Fibroblast of lung (primary cell): ENCODE measurements around the gene CAPN10. TPM values are rescaled to one million over a fixed set of nuclear protein-coding genes. Genes with fewer than 3 reads are reported as not detected.

Source experiments
- DNase-seq, 2 donors: peaks; one replicate each; pipeline versions ENCODE4 v3.0.0 to v3.0.0-alpha.2; 2010; ENCODE audit warnings: low read depth in 2 of 2
- H2AFZ ChIP-seq: 2 replicates; pipeline ENCODE4 v1.5.1; 2012; ENCODE audit warnings: low read length, control low read depth, inconsistent platforms
- H3K27ac ChIP-seq: 2 replicates; pipeline ENCODE4 v1.5.1; 2011; ENCODE audit warnings: low read length, control low read depth; ENCODE audit not compliant: insufficient read depth
- H3K27me3 ChIP-seq: 2 replicates; pipeline ENCODE4 v1.5.1; 2011; ENCODE audit warnings: mild to moderate bottlenecking, low read length; ENCODE audit not compliant: control insufficient read depth, insufficient read depth
- H3K36me3 ChIP-seq: 2 replicates; pipeline ENCODE4 v1.5.1; 2011; ENCODE audit warnings: low read length; ENCODE audit not compliant: control insufficient read depth, insufficient read depth
- H3K4me1 ChIP-seq: 2 replicates; pipeline ENCODE4 v1.5.1; 2011; ENCODE audit warnings: low read length; ENCODE audit not compliant: control insufficient read depth, insufficient read depth; ENCODE audit errors: extremely low read depth
- H3K4me2 ChIP-seq: 2 replicates; pipeline ENCODE4 v1.5.1; 2011; ENCODE audit warnings: low read length, control low read depth; ENCODE audit not compliant: insufficient read depth; ENCODE audit errors: extremely low read depth
- H3K4me3 ChIP-seq, 4 experiments: fragments of 200-600 bp in 1 of 4; sonication (generic) in 1 of 4; replicated peaks in 1 of 4; 2 replicates each; pipeline ENCODE4 v1.5.1; 2011 to 2016; ENCODE audit warnings: low read length in 4 of 4, low read depth in 3 of 4, mild to moderate bottlenecking in 3 of 4, control low read depth in 2 of 4, inconsistent platforms in 1 of 4, mixed read lengths in 1 of 4; ENCODE audit not compliant: insufficient read depth in 1 of 4; ENCODE audit errors: control extremely low read depth in 1 of 4
- H3K79me2 ChIP-seq: 2 replicates; pipeline ENCODE4 v1.5.1; 2012; ENCODE audit warnings: mild to moderate bottlenecking, low read length, inconsistent platforms; ENCODE audit not compliant: control insufficient read depth, insufficient read depth
- H3K9ac ChIP-seq: 2 replicates; pipeline ENCODE4 v1.5.1; 2011; ENCODE audit warnings: mild to moderate bottlenecking, low read length, control low read depth; ENCODE audit not compliant: insufficient read depth
- H3K9me3 ChIP-seq: 2 replicates; pipeline ENCODE4 v1.5.1; 2012; ENCODE audit warnings: low read depth, low read length; ENCODE audit not compliant: control insufficient read depth, insufficient read depth
- H4K20me1 ChIP-seq: 2 replicates; pipeline ENCODE4 v1.5.1; 2011; ENCODE audit warnings: low read length; ENCODE audit not compliant: control insufficient read depth, insufficient read depth; ENCODE audit errors: extremely low read depth
- EZH2 ChIP-seq: IDR thresholded peaks from 2 replicates; pipeline ENCODE4 v1.5.1; 2012; ENCODE audit warnings: low read length, control low read depth, mild to moderate bottlenecking; ENCODE audit errors: missing control alignments
- polyA plus RNA-seq, 2 donors: library from polyadenylated mRNA; depleted of rRNA in 1 of 2; stranded (reverse) in 1 of 2; unstranded in 1 of 2; fragments of >200 nt; gene quantifications; 2 replicates each; pipeline ENCODE4 v1.2.1, GENCODE V29; 2011 to 2012; ENCODE audit warnings: missing spikeins in 1 of 2
- total RNA-seq: library from RNA; depleted of rRNA; stranded (reverse); fragments of >200 nt; gene quantifications from 2 replicates; pipeline ENCODE4 v1.2.1, GENCODE V29; 2014
- TF ChIP-seq, protein P1 (sequence below), 2 donors: IDR thresholded peaks in 1 of 2; conservative IDR thresholded peaks in 1 of 2; 1 replicate in 1 of 2; 2 replicates in 1 of 2; pipeline ENCODE4 v1.5.1; 2011 to 2012; ENCODE audit warnings: low read length in 2 of 2, control low read depth in 1 of 2, inconsistent platforms in 1 of 2, low read depth in 1 of 2, mild to moderate bottlenecking in 1 of 2

The CAPN10 gene
- total and polyA plus RNA-seq, 2 donors (not counting 1 experiment from before 2014, with no cell fraction given): 3.6 to 23.0 TPM

DNA sequence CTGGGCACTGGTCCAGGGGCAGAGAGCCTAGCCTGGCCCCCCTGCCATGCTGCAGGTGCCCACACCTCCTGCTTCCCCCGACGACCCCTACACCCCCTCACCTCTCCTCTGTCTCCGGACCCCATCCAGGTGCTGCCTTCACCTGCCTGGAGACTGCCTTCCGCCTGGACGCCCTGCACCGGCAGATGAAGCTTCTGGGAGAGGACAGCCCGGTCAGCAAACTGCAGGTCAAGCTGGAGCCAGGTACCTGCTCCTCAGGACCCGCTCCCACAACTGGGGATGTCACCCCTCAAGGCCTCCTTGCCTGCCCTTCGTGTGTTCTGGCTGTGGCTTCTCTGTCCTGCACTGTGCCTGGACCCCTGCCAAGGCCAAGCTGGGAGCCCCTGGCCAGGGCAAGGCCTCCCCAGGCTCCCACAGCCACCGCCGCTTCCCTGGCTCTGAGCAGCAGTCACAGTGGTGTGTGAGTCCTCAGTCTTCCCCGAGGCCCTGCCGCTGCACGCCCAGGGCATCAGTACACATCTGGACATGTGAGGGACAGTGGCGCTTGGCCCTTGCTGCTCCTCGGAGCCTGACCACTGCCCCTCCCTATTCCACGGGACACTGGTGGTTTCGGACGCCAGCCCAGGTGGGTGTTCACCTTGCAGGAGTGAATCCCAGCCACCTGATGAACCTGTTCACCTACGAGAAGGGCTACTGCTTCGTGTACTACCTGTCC is 12.0 kb upstream of the CAPN10 start:
- Histone ChIP-seq H3K36me3 (peaks cover 5% of the 10 kb centered on the region), H3K79me2 (peaks cover 7% of the 10 kb centered on the region), H2AFZ (no peak overlapping the region), H3K9ac (no peak overlapping the region), H4K20me1 (no peaks in the 10 kb centered on the region), H3K9me3 (no peaks in the 10 kb centered on the region), H3K4me3 (no peak overlapping the region), H3K27ac (no peak overlapping the region), H3K4me2 (no peak overlapping the region), H3K27me3 (no peaks in the 10 kb centered on the region), H3K4me1 (peaks cover 4% of the 10 kb centered on the region)
- TF ChIP-seq EZH2: no peak
- TF ChIP-seq, protein P1, sequence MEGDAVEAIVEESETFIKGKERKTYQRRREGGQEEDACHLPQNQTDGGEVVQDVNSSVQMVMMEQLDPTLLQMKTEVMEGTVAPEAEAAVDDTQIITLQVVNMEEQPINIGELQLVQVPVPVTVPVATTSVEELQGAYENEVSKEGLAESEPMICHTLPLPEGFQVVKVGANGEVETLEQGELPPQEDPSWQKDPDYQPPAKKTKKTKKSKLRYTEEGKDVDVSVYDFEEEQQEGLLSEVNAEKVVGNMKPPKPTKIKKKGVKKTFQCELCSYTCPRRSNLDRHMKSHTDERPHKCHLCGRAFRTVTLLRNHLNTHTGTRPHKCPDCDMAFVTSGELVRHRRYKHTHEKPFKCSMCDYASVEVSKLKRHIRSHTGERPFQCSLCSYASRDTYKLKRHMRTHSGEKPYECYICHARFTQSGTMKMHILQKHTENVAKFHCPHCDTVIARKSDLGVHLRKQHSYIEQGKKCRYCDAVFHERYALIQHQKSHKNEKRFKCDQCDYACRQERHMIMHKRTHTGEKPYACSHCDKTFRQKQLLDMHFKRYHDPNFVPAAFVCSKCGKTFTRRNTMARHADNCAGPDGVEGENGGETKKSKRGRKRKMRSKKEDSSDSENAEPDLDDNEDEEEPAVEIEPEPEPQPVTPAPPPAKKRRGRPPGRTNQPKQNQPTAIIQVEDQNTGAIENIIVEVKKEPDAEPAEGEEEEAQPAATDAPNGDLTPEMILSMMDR (conservative IDR thresholded peaks at IDR 0.05 in 1 of 2, IDR thresholded peaks at IDR 0.05 in 1 of 2; ENCODE audit: low read depth in 1 of 2, low read length in 2 of 2): no peak
- no peak for DNase-seq

DNA sequence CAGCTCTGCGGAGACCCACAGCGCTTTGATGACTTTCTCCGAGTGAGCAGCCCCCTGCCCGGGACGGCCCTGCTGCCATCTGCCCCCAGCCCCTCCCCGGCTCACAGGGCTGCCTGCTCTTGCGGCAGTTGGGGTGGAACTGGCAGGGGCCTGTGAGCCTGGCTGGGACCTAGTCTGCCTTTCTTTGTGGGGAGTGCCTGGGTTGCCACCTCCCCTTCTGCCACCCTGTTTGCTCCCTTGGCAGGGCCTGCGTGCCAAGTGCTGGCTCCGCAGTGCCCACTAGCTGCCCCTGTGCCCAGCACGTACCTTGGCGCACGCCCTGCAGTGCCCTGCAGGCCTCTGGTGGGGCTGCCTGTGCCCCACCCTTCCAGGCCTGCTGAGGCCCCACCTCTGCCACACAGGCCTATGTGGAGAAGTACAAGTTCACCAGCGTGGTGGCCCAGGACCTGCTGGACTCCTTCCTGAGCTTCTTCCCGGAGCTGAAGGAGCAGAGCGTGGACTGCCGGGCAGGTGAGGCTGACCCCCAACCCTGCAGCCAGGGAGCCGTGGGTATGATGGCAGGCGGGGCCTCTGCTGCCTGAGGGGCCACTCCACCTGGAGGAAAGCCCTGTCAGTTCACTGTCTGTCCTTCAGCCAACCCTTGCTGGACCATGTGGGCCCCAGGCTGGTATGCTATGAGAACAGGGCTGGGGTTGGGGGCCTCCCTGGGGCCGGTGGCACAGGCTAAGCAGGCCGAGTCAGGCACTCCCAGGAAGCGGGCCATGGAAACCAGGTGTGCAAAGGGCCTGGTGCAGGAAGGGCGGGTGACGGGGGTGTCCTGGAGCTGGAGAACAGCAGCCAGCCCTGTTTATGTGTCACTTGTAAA is 11.2 kb upstream of the CAPN10 start:
- Histone ChIP-seq H3K79me2 (peaks cover 7% of the 10 kb centered on the region), H3K4me2 (no peak overlapping the region), H3K27me3 (no peaks in the 10 kb centered on the region), H2AFZ (no peak overlapping the region), H3K36me3 (peaks cover 5% of the 10 kb centered on the region), H3K4me1 (peaks cover 6% of the 10 kb centered on the region), H3K27ac (no peak overlapping the region), H3K9ac (no peak overlapping the region), H3K4me3 (no peak overlapping the region), H3K9me3 (no peaks in the 10 kb centered on the region), H4K20me1 (no peaks in the 10 kb centered on the region)
- TF ChIP-seq, protein P1 (conservative IDR thresholded peaks at IDR 0.05 in 1 of 2, IDR thresholded peaks at IDR 0.05 in 1 of 2; ENCODE audit: low read depth in 1 of 2, low read length in 2 of 2): no peak
- no peak for TF ChIP-seq EZH2
- no peak for DNase-seq

DNA sequence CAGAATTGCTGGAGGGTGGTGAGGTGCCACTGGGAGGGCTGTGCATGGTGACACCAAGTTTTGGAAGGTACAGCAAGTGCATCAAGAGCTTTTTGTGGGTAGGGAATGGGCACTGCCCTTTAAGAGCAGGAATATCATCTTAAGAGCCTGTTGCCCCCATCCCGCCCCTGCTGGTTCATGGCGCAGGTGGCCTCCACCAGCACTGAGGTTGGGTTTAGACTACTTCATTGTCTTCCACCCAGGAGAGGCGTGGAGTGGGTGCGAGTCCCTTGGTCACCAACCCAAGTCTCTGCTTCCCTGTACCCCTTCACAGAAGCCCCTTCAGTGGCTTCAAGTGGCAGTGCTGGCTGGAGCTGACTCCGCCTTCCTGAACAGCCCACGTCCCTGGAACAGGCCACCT is 10.5 kb upstream of the CAPN10 start:
- Histone ChIP-seq H3K4me1 (peaks cover 6% of the 10 kb centered on the region), H2AFZ (no peak overlapping the region), H3K27me3 (no peaks in the 10 kb centered on the region), H3K79me2 (peaks cover 7% of the 10 kb centered on the region), H3K9me3 (no peaks in the 10 kb centered on the region), H3K36me3 (peaks cover 5% of the 10 kb centered on the region), H3K4me3 (no peak overlapping the region), H3K4me2 (no peak overlapping the region), H3K9ac (no peak overlapping the region), H3K27ac (no peak overlapping the region), H4K20me1 (no peaks in the 10 kb centered on the region)
- no peak for DNase-seq
- no peak for TF ChIP-seq EZH2
- TF ChIP-seq, protein P1 (conservative IDR thresholded peaks at IDR 0.05 in 1 of 2, IDR thresholded peaks at IDR 0.05 in 1 of 2; ENCODE audit: low read depth in 1 of 2, low read length in 2 of 2): no peak
